ENCODE data around the gene HMGB2. TPM values are rescaled to one million over a fixed set of nuclear protein-coding genes. Genes with fewer than 3 reads are reported as not detected.

The HMGB2 gene
- total RNA-seq, 1 experiment from 2014 or later = 183 TPM

DNA sequence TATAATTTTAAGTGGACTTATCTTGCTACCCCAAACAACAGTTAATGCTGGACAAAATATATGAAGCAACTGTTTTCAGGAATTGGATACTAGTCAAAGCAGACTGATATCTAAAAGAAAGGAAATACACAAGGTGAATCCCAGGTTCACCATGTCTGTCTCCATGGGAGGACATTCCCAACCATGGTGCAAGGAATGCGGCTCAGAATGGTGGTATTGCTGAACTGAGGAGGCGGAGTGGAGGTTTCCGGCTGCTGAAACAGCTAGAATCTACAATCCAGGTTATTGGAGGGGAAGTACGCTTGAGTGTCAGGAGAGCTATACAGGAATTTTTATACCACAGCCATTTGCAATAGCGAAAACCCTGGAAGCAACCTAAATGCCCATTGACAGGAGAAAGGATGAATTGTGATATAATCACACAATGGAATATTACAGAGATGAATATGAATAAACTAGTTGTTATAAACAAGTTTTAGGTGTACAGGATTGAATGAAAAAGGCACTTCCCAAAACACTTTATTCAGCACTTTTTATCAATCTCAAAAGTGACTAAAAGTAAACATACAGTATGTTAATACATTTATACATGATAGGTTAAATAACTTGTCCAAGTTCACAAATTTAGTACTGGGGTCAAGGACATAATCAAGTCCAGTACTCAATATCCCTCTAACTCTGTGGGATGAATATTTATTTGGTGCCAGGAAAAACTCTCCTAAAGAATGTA is 9.0 kb downstream of the HMGB2 start:
- Histone ChIP-seq H3K9me3 (ENCODE audit: control insufficient read depth, insufficient read depth, low read depth, low read length) (no peaks in the 10 kb centered on the region), H3K36me3 (ENCODE audit: control insufficient read depth, insufficient read depth, low read length) (peaks cover 31% of the 10 kb centered on the region), H3K4me1 (ENCODE audit: control insufficient read depth, insufficient read depth, low read length) (peaks cover 5% of the 10 kb centered on the region; the same call in 1 of the 2 replicates), H3K27ac (ENCODE audit: low read length) (no peak overlapping the region), H3K4me3 (ENCODE audit: low read depth in 2 of 2, low read length in 2 of 2) (no peak overlapping the region), H3K27me3 (ENCODE audit: control insufficient read depth, insufficient read depth, low read length) (no peaks in the 10 kb centered on the region)
- in situ Hi-C loops (cut with HindIII; ENCODE audit: low pct_unique_long_range_greater_than_20kb, low sequenced_read_pairs) (no loop called here), intact Hi-C loops (cut with micrococcal nuclease; ENCODE audit: unreplicated experiment) (loop anchor here (5.0 kb wide), 1 partner anchor 92 kb away; no protein-coding TSS in a partner anchor)
- TF ChIP-seq TCF7L2 (IDR thresholded peaks at IDR 0.05; ENCODE audit: low read depth, low read length) = no peak
- TF ChIP-seq POLR2AphosphoS5 (IDR thresholded peaks at IDR 0.05; ENCODE audit: low read depth, low read length) = no peak
- TF ChIP-seq SIN3A (IDR thresholded peaks at IDR 0.05; ENCODE audit: borderline replicate concordance, insufficient read depth, low read depth, low read length) = no peak
- TF ChIP-seq, protein P1, sequence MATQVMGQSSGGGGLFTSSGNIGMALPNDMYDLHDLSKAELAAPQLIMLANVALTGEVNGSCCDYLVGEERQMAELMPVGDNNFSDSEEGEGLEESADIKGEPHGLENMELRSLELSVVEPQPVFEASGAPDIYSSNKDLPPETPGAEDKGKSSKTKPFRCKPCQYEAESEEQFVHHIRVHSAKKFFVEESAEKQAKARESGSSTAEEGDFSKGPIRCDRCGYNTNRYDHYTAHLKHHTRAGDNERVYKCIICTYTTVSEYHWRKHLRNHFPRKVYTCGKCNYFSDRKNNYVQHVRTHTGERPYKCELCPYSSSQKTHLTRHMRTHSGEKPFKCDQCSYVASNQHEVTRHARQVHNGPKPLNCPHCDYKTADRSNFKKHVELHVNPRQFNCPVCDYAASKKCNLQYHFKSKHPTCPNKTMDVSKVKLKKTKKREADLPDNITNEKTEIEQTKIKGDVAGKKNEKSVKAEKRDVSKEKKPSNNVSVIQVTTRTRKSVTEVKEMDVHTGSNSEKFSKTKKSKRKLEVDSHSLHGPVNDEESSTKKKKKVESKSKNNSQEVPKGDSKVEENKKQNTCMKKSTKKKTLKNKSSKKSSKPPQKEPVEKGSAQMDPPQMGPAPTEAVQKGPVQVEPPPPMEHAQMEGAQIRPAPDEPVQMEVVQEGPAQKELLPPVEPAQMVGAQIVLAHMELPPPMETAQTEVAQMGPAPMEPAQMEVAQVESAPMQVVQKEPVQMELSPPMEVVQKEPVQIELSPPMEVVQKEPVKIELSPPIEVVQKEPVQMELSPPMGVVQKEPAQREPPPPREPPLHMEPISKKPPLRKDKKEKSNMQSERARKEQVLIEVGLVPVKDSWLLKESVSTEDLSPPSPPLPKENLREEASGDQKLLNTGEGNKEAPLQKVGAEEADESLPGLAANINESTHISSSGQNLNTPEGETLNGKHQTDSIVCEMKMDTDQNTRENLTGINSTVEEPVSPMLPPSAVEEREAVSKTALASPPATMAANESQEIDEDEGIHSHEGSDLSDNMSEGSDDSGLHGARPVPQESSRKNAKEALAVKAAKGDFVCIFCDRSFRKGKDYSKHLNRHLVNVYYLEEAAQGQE (IDR thresholded peaks at IDR 0.05; ENCODE audit: insufficient read depth in 1 of 2, low read depth in 2 of 2, low read length in 1 of 2) = no peak
- TF ChIP-seq, protein P2, sequence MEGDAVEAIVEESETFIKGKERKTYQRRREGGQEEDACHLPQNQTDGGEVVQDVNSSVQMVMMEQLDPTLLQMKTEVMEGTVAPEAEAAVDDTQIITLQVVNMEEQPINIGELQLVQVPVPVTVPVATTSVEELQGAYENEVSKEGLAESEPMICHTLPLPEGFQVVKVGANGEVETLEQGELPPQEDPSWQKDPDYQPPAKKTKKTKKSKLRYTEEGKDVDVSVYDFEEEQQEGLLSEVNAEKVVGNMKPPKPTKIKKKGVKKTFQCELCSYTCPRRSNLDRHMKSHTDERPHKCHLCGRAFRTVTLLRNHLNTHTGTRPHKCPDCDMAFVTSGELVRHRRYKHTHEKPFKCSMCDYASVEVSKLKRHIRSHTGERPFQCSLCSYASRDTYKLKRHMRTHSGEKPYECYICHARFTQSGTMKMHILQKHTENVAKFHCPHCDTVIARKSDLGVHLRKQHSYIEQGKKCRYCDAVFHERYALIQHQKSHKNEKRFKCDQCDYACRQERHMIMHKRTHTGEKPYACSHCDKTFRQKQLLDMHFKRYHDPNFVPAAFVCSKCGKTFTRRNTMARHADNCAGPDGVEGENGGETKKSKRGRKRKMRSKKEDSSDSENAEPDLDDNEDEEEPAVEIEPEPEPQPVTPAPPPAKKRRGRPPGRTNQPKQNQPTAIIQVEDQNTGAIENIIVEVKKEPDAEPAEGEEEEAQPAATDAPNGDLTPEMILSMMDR (IDR thresholded peaks at IDR 0.05) = no peak
- BruUV-seq (replicated peaks) = no TSS peak
- ChIA-PET CTCF (no interaction called here), POLR2A (no interaction called here)
- DNase-seq (ENCODE audit: low read depth, low spot score) (no peak), ATAC-seq (no peak)

DNA sequence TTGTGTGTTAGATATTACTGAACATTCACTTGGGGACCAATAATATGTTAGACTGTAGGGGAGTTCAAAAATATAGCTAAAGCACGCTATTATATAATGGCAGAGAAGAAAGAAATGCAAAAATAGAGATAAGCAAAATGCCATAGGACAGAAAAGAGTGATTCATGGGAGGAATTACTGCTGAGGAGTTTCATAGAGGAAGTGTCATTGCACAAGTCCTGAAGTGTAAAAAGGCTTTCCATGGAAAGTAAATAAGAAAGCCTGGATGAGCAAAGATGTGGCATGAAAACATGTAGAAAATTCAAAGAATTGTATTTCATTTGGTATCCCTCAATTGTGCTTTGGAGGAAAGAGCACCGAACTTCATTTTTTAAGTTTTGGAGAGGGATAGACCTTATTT is 14.5 kb downstream of the HMGB2 start:
- ChIA-PET CTCF (interaction anchor here (0.9 kb wide), 1 partner anchor 307 kb away, joined by 3 read pairs; no protein-coding TSS in a partner anchor), POLR2A (no interaction called here)
- no peaks in the 10 kb centered on the region for H3K27me3 ChIP-seq (ENCODE audit: control insufficient read depth, insufficient read depth, low read length)
- DNase-seq (ENCODE audit: low read depth, low spot score) (no peak), ATAC-seq (no peak)
- intact Hi-C loops (cut with micrococcal nuclease; ENCODE audit: unreplicated experiment) (no loop called here), in situ Hi-C loops (cut with HindIII; ENCODE audit: low pct_unique_long_range_greater_than_20kb, low sequenced_read_pairs) (no loop called here)
- H3K36me3 ChIP-seq (ENCODE audit: control insufficient read depth, insufficient read depth, low read length) = peaks cover 49% of the 10 kb centered on the region
- peaks cover 6% of the 10 kb centered on the region for H3K4me1 ChIP-seq (ENCODE audit: control insufficient read depth, insufficient read depth, low read length)
- no peak overlapping the region for H3K4me3 ChIP-seq (ENCODE audit: low read depth in 2 of 2, low read length in 2 of 2)
- no peak overlapping the region for H3K27ac ChIP-seq (ENCODE audit: low read length)
- TF ChIP-seq, protein P2 (IDR thresholded peaks at IDR 0.05) = no peak
- H3K9me3 ChIP-seq (ENCODE audit: control insufficient read depth, insufficient read depth, low read depth, low read length) = no peaks in the 10 kb centered on the region
- no TSS peak for BruUV-seq (replicated peaks)

Measured in Panc1 (cell line).